ENCODE data around the gene PUM1. TPM values are rescaled to one million over a fixed set of nuclear protein-coding genes. Genes with fewer than 3 reads are reported as not detected.

PUM1 gene
- total and polyA plus RNA-seq, 2 of the 8 experiments (the other 6 are each of a cell fraction or from before 2014, with no cell fraction given): 122 to 177 TPM

GRCh38 chr1:30894508-30894973, 171.0 kb downstream of the PUM1 start:
- ChIA-PET CTCF (ENCODE audit: partially characterized antibody) (interaction anchor here (0.6 to 13.1 kb wide), 5 partner anchors 12 to 93 kb away, joined by 3 to 164 read pairs (median 5); no protein-coding TSS in a partner anchor), POLR2A (ENCODE audit: partially characterized antibody) (interaction anchor here (0.9 to 2.8 kb wide), 2 partner anchors 8 to 10 kb away, joined by 5 to 8 read pairs; no protein-coding TSS in a partner anchor)
- peaks cover 0 to 18% (median 8%) of the 10 kb centered on the region in 4 experiments; a peak in 5 of 7 replicates for H3K4me1 ChIP-seq (replicated peaks in 1 of 4; ENCODE audit: control insufficient read depth in 3 of 4, insufficient read depth in 4 of 4, low read length in 3 of 4)

More at GRCh38 chr1:30894508-30894973, 171.0 kb downstream of the PUM1 start:
- H4K91ac ChIP-seq (replicated peaks; ENCODE audit: insufficient read length, low read length): peak overlapping the region; percentile 17
- H2AK5ac ChIP-seq (ENCODE audit: low read depth, low read length): peak overlapping the region; percentile 98; the same call in 1 of the 2 replicates
- H3K79me1 ChIP-seq (ENCODE audit: low read depth, low read length): peaks cover 6% of the 10 kb centered on the region
- peak overlapping the region; percentile 88; the same call in 1 of the 2 replicates for H2BK12ac ChIP-seq (ENCODE audit: low read depth, low read length)
- H3K23ac ChIP-seq (ENCODE audit: insufficient read length): no peak overlapping the region
- H4K5ac ChIP-seq (ENCODE audit: insufficient read length, low read depth, low read length): no peak overlapping the region
- no peak overlapping the region for H2BK120ac ChIP-seq (replicated peaks; ENCODE audit: low read depth, low read length)
- no peak overlapping the region for H3K14ac ChIP-seq (ENCODE audit: insufficient read length)
- peak overlapping the region; percentile 82; the same call in 1 of the 2 replicates for H2BK5ac ChIP-seq (ENCODE audit: low read depth, low read length)
- H3K56ac ChIP-seq (replicated peaks; ENCODE audit: insufficient read length, low read depth, low read length): peak overlapping the region; percentile 54
- H2BK20ac ChIP-seq (ENCODE audit: low read length): 0 out of 2 replicates have a peak overlapping the region, but pooled peaks have one; percentile 52
- no peak overlapping the region for H4K8ac ChIP-seq (ENCODE audit: extremely low read depth, insufficient read depth, low read length)
- H3K18ac ChIP-seq (ENCODE audit: extremely low read depth, low read length): no peak overlapping the region
- TF ChIP-seq NANOG (IDR thresholded peaks at IDR 0.05; ENCODE audit: insufficient read depth, low read depth, low read length, poor library complexity, severe bottlenecking) (no peak), CHD1 (IDR thresholded peaks at IDR 0.05; ENCODE audit: low read depth, low read length) (no peak), FOSL1 (IDR thresholded peaks at IDR 0.05; ENCODE audit: insufficient read depth, low read depth, low read length) (no peak), SP4 (IDR thresholded peaks at IDR 0.05; ENCODE audit: low read length) (no peak)
- H3K4ac ChIP-seq (replicated peaks; ENCODE audit: insufficient read length, low read depth, low read length): no peak overlapping the region
- H3K4me3 ChIP-seq (ENCODE audit: extremely low read depth in 1 of 4, insufficient read depth in 2 of 4, low read depth in 3 of 4, low read length in 4 of 4): no peak overlapping the region
- H2BK15ac ChIP-seq (ENCODE audit: low read length): peak overlapping the region; percentile 98; the same call in 1 of the 2 replicates
- H3K27me3 ChIP-seq (replicated peaks in 1 of 4; ENCODE audit: control insufficient read depth in 3 of 4, extremely low read depth in 1 of 4, insufficient read depth in 3 of 4, low read length in 3 of 4): peaks cover 0 to 3% (median 0%) of the 10 kb centered on the region in 4 experiments; a peak in 1 of 7 replicates
- H4K20me1 ChIP-seq (replicated peaks in 1 of 2; ENCODE audit: control insufficient read depth in 1 of 2, insufficient read depth in 2 of 2, low read length in 2 of 2): peaks cover 0 to 22% of the 10 kb centered on the region in 2 experiments
- H2AFZ ChIP-seq (ENCODE audit: low read length): no peak overlapping the region
- 87 to 100% methylated on average over 1 to 5 of the region's 7 CpGs for WGBS, 2 experiments (ENCODE audit: extremely low coverage in 1 of 2, insufficient coverage in 1 of 2, insufficient read length in 1 of 2, insufficient replicate concordance in 2 of 2, low coverage in 1 of 2, low lambda C conversion rate in 2 of 2, missing lambda C conversion rate in 1 of 2)
- H3K9me3 ChIP-seq (ENCODE audit: insufficient read depth in 2 of 2, low read depth in 1 of 2, low read length in 1 of 2): no peaks in the 10 kb centered on the region
- FAIRE-seq (no peak), DNase-seq (ENCODE audit: low read depth in 1 of 2, low spot score in 2 of 2) (no peak)
- H3K79me2 ChIP-seq (ENCODE audit: control insufficient read depth in 1 of 2, insufficient read depth in 2 of 2, low read length in 2 of 2): no peaks in the 10 kb centered on the region; a peak in 1 of 4 replicates
- peaks cover 7% of the 10 kb centered on the region; the same call in 1 of the 2 replicates for H3K23me2 ChIP-seq (ENCODE audit: low read depth, low read length)
- H3K4me2 ChIP-seq (ENCODE audit: insufficient read depth in 1 of 2, low read depth in 2 of 2, low read length in 2 of 2): no peak overlapping the region
- no peak overlapping the region for H3K27ac ChIP-seq (ENCODE audit: low read depth, low read length)
- no peak overlapping the region; a peak in 1 of 7 replicates for H3K9ac ChIP-seq (replicated peaks in 1 of 4; ENCODE audit: extremely low read depth in 1 of 4, low read depth in 3 of 4, low read length in 3 of 4)
- no peaks in the 10 kb centered on the region for H3K36me3 ChIP-seq (ENCODE audit: control insufficient read depth in 2 of 4, insufficient read depth in 4 of 4, low read length in 3 of 4)

Data from H1 (cell line).